Ishikawa (cell line): Measurements from ENCODE around the gene PRKAB1.

ENCODE experiments used
- CEBPB ChIP-seq: IDR thresholded peaks from 2 replicates; pipeline ENCODE4 v1.6.1; 2012
- CREB1 ChIP-seq: IDR thresholded peaks from 2 replicates; pipeline ENCODE4 v1.6.1; 2012; ENCODE audit warnings: low read depth
- EGR1 ChIP-seq: IDR thresholded peaks from 2 replicates; pipeline ENCODE4 v1.6.1; 2012
- EP300 ChIP-seq: IDR thresholded peaks from 2 replicates; pipeline ENCODE4 v1.6.1; 2012; ENCODE audit warnings: borderline replicate concordance
- FOXM1 ChIP-seq: IDR thresholded peaks from 2 replicates; pipeline ENCODE4 v1.6.1; 2012; ENCODE audit warnings: low read depth, borderline replicate concordance
- NFIC ChIP-seq: IDR thresholded peaks from 2 replicates; pipeline ENCODE4 v1.6.1; 2012
- RAD21 ChIP-seq: IDR thresholded peaks from 2 replicates; pipeline ENCODE4 v1.6.1; 2012; ENCODE audit warnings: low read depth
- TCF12 ChIP-seq: IDR thresholded peaks from 2 replicates; pipeline ENCODE4 v1.6.1; 2012; ENCODE audit warnings: low read depth
- TEAD4 ChIP-seq: IDR thresholded peaks from 2 replicates; pipeline ENCODE4 v1.6.1; 2012
- ZBTB7A ChIP-seq: IDR thresholded peaks from 2 replicates; pipeline ENCODE4 v1.6.1; 2012; ENCODE audit warnings: low read depth
- TF ChIP-seq, protein P1 (sequence below): IDR thresholded peaks from 2 replicates; pipeline ENCODE4 v1.6.1; 2012

PRKAB1 gene

DNA sequence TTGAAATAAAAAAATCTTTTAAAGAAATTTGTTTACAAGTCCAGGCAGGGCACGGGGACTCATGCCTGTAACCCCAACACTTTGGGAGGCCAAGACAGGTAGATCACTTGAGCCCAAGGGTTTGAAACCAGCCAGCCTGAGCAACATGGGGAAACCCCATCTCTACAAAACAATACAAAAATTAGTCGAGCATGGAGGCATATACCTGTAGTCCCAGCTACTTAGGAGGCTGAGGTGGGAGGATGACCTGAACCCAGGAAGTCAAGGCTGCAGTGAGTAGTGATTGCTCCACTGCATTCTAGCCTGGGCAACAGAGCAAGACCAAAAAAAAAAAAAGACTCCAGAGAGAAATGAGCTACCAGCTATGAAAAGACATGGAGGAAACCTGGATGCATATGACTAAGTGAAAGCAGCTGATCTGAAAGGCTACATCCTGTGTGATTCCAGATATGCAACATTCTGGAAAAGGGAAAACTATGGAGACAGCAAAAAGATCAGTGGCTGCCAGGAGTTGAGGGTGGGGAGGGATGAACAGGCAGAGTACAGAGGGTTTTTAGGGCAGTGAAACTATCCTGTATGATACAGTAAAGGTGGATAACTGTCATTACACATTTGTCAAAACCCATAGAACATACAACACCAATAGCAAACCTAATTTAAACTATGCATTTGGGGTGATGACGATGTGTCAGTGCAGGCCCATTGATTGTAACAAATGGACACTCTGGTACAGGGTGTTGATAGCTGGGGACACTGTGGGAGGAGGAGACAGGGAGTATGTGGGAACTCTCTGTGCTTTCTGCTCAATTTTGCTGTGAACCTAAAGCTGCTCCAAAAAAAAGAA is 59.9 kb downstream of the PRKAB1 start:
- TF ChIP-seq CREB1 = no peak
- no peak for TF ChIP-seq FOXM1

DNA sequence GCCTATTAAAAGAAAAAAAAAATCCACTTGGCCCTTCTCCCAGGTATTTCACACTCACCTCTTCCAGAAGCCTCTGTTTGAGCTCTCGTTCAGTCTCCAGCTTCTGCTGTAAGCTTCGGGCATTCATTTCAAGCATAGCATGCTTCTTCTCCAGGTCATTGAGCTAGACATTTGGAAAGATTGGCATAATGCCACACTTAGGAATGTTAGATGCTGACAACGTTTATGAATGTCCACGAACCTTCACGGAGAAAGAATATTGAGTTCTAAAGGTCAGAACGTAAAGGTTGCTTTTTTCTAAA is 60.5 kb downstream of the PRKAB1 start:
- no peak for TF ChIP-seq EP300
- TF ChIP-seq ZBTB7A = no peak
- TF ChIP-seq CREB1 = no peak
- no peak for TF ChIP-seq RAD21
- no peak for TF ChIP-seq TCF12
- TF ChIP-seq NFIC = no peak

DNA sequence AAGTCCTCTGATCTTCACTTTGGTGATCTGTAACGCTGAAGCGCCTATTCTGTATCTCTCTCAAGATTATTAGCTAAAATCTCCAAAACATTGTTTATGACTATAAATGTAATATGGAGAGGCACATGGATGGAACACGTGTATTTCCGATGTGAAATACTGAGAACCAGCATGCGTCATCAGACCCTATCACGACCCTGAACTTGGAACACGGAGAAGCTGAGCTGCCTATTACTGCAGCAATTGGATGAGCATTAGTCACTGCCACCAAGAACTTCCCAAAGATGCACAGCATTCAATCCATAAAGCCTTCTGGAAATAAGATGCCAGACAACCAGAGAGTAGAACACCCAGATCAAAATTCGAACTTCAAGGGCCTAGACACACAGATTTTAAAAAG is 61.9 kb downstream of the PRKAB1 start:
- no peak for TF ChIP-seq NFIC
- no peak for TF ChIP-seq TCF12

DNA sequence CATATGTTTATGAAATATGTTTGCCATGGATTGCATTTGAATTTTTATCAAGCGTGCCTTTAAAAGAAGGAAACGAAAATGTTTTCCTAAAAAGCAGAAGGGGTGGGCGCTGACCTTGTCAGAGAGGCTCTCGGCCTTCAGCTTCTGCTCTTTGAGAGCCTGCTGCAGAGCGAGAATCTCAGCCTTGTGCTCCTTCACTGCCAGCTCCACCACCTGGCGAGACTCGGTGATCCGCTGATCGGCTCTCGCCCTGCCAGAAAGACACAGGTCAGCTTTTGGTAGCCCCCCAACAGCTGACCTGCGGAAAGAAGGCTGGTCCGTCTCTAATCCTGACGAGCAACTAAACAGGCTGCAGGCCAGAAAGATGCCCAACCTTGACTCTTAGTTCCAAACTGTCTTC is 62.4 kb downstream of the PRKAB1 start:
- TF ChIP-seq CEBPB (no peak), TEAD4 (no peak), RAD21 (no peak), EGR1 (no peak)
- TF ChIP-seq, protein P1, sequence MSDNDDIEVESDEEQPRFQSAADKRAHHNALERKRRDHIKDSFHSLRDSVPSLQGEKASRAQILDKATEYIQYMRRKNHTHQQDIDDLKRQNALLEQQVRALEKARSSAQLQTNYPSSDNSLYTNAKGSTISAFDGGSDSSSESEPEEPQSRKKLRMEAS = no peak
